K562 (cell line): ENCODE results near the gene WDR19. TPM values are rescaled to one million over a fixed set of nuclear protein-coding genes. Genes with fewer than 3 reads are reported as not detected.

Experiments used
- ATAC-seq: fragments of 200-7000 bp; cut with Tn5 transposase; 3 replicates; pipeline ENCODE4 v1.9.1; 2020; ENCODE audit warnings: moderate library complexity
- BruUV-seq: library from RNA; stranded (reverse); fragments of 400-500 nt; replicated peaks from 2 replicates; lab custom pipeline; 2021; lab: Mats Ljungman, UMichigan
- CTCF ChIA-PET: fragments of 300-600 bp; formaldehyde crosslinking; extraction: SDS; loops from one replicate; lab custom pipeline; 2021; ENCODE audit warnings: low intra/inter-chr PET ratio; lab: Yijun Ruan, JAX
- POLR2A ChIA-PET: fragments of 300-600, 350-650 bp; sonication (Branson Sonifier 250); formaldehyde crosslinking; extraction: SDS; loops from one replicate; lab custom pipeline; 2021; ENCODE audit warnings: antibody characterized with exemption, inconsistent platforms; lab: Yijun Ruan, JAX
- DNase-seq, 4 experiments: peaks; one replicate each; pipeline versions ENCODE4 v3.0.0 to v3.0.0-alpha.2; 2011 to 2018; ENCODE audit warnings: low spot score in 3 of 4, mixed read lengths in 3 of 4; ENCODE audit errors: extremely low read depth in 1 of 4
- FAIRE-seq: peaks from 2 replicates; lab custom pipeline; 2011; peaks lifted over from hg19 to GRCh38; lab: Jason Lieb, UNC
- H2AFZ ChIP-seq: 2 replicates; pipeline ENCODE4 v1.6.0; 2011; ENCODE audit warnings: low read depth, low read length, control low read depth, inconsistent platforms
- H3K27ac ChIP-seq: fragments of 200-600 bp; 3 replicates; pipeline ENCODE4 v1.8.0; 2011; ENCODE audit warnings: low read depth, mild to moderate bottlenecking, control low read depth, inconsistent platforms, low read length, moderate library complexity, mixed read lengths; ENCODE audit errors: extremely low read depth
- H3K27me3 ChIP-seq, 2 experiments: fragments of 300-600 bp in 1 of 2; 2 replicates in 1 of 2; 3 replicates in 1 of 2; pipeline versions ENCODE4 v1.6.0 to v1.8.0; 2011; ENCODE audit warnings: inconsistent platforms in 2 of 2, low read length in 2 of 2, mild to moderate bottlenecking in 1 of 2, mixed read lengths in 1 of 2, moderate library complexity in 1 of 2; ENCODE audit not compliant: control insufficient read depth in 2 of 2, insufficient read depth in 2 of 2
- H3K36me3 ChIP-seq: fragments of 300-600 bp; 3 replicates; pipeline ENCODE4 v1.8.0; 2011; ENCODE audit warnings: mild to moderate bottlenecking, low read length, inconsistent platforms; ENCODE audit not compliant: control insufficient read depth, insufficient read depth
- H3K4me1 ChIP-seq, 2 experiments: fragments of 200-600 bp in 1 of 2; replicated peaks in 1 of 2; 2 replicates in 1 of 2; 3 replicates in 1 of 2; pipeline versions ENCODE4 v1.5.1 to v1.8.0; 2011; ENCODE audit warnings: inconsistent platforms in 2 of 2, low read length in 2 of 2, mild to moderate bottlenecking in 1 of 2, mixed read lengths in 1 of 2, moderate library complexity in 1 of 2; ENCODE audit not compliant: control insufficient read depth in 2 of 2, insufficient read depth in 2 of 2
- H3K4me2 ChIP-seq: 2 replicates; pipeline ENCODE4 v1.6.1; 2011; ENCODE audit warnings: low read length, control low read depth, inconsistent platforms, mixed read lengths; ENCODE audit not compliant: insufficient read depth
- H3K4me3 ChIP-seq: fragments of 200-600 bp; sonication (generic), shearing (Covaris generic); 2 replicates; pipeline ENCODE4 v1.5.1; 2016; ENCODE audit warnings: control low read depth, inconsistent platforms
- H3K79me2 ChIP-seq: fragments of 200-600 bp; 3 replicates; pipeline ENCODE4 v1.8.0; 2011; ENCODE audit warnings: low read length, inconsistent platforms; ENCODE audit not compliant: control insufficient read depth, insufficient read depth
- H3K9ac ChIP-seq, 2 experiments: 2 replicates each; pipeline versions ENCODE4 v1.6.0 to v1.6.1; 2011; ENCODE audit warnings: low read depth in 2 of 2, low read length in 2 of 2, control low read depth in 1 of 2, inconsistent platforms in 1 of 2, mild to moderate bottlenecking in 1 of 2, mixed read lengths in 1 of 2; ENCODE audit not compliant: insufficient read depth in 1 of 2
- H3K9me1 ChIP-seq: one replicate; pipeline ENCODE4 v1.6.0; 2011; ENCODE audit warnings: inconsistent platforms, mild to moderate bottlenecking, low read length, moderate library complexity; ENCODE audit not compliant: control insufficient read depth, insufficient read depth
- H3K9me3 ChIP-seq: replicated peaks from 2 replicates; pipeline ENCODE4 v1.5.1; 2011; ENCODE audit warnings: low read depth, low read length, inconsistent platforms; ENCODE audit not compliant: control insufficient read depth, insufficient read depth
- H4K20me1 ChIP-seq: replicated peaks from 2 replicates; pipeline ENCODE4 v1.6.1; 2011; ENCODE audit warnings: low read length, inconsistent platforms, mixed read lengths; ENCODE audit not compliant: control insufficient read depth, insufficient read depth
- ESRRB ChIP-seq: fragments of 250-450 bp; sonication (Bioruptor Pico); IDR thresholded peaks from 2 replicates; pipeline ENCODE4 v1.5.0; 2020; ENCODE audit warnings: mild to moderate bottlenecking, moderate library complexity, borderline replicate concordance
- NBN ChIP-seq: fragments of 450-650 bp; IDR thresholded peaks from 2 replicates; pipeline ENCODE4 v1.6.1; 2016; ENCODE audit warnings: low read depth, mild to moderate bottlenecking
- TCF3 ChIP-seq: sonication (generic); formaldehyde crosslinking; IDR thresholded peaks from 2 replicates; pipeline ENCODE4 v1.4.0; 2020; ENCODE audit warnings: mild to moderate bottlenecking, missing genetic modification reagents
- TFE3 ChIP-seq: fragments of 450-650 bp; formaldehyde crosslinking; IDR thresholded peaks from 2 replicates; pipeline ENCODE4 v1.4.0; 2020; ENCODE audit warnings: mild to moderate bottlenecking, mixed read lengths
- USF1 ChIP-seq: sonication (generic); formaldehyde crosslinking; IDR thresholded peaks from 2 replicates; pipeline ENCODE4 v1.9.0; 2022; ENCODE audit warnings: mild to moderate bottlenecking, missing genetic modification reagents
- ZNF764 ChIP-seq: fragments of 250-450 bp; sonication (Bioruptor Pico); IDR thresholded peaks from 2 replicates; pipeline ENCODE4 v1.4.0; 2020; ENCODE audit warnings: low read depth, mild to moderate bottlenecking, moderate library complexity
- ZNF77 ChIP-seq: fragments of 250-450 bp; sonication (Bioruptor Pico); IDR thresholded peaks from 2 replicates; pipeline ENCODE4 v1.5.0; 2020
- ZNF780A ChIP-seq: fragments of 250-450 bp; sonication (Bioruptor Pico); IDR thresholded peaks from 2 replicates; pipeline ENCODE4 v1.5.0; 2021; ENCODE audit warnings: mild to moderate bottlenecking
- ZNF830 ChIP-seq: fragments of 250-450 bp; sonication (Bioruptor Pico); IDR thresholded peaks from 2 replicates; pipeline ENCODE4 v1.5.0; 2021; ENCODE audit warnings: mild to moderate bottlenecking
- ZSCAN32 ChIP-seq: fragments of 450-650 bp; formaldehyde crosslinking; IDR thresholded peaks from 2 replicates; pipeline ENCODE4 v1.4.0; 2020; ENCODE audit warnings: mild to moderate bottlenecking, moderate library complexity
- WGBS: fragments of 100-300 bp; shearing (Covaris generic); methylation state at CpG from one replicate; pipeline ENCODE4 v1.1.6; 2016; ENCODE audit warnings: low coverage, mixed read lengths; ENCODE audit not compliant: insufficient coverage; ENCODE audit errors: missing lambda C conversion rate; 5-methylcytosine and 5-hydroxymethylcytosine counted together
- in situ Hi-C: fragments of 300-500 bp; cut with MboI; formaldehyde crosslinking; loops from 4 replicates; pipeline ENCODE4 v1.15.0; 2018; ENCODE audit warnings: inconsistent platforms, mixed read lengths
- intact Hi-C: fragments of 100-400 bp; cut with micrococcal nuclease; formaldehyde crosslinking; loops from 2 replicates; pipeline ENCODE4 v1.14.2; 2022
- polyA plus RNA-seq, 8 experiments: library from polyadenylated mRNA; depleted of rRNA in 4 of 8; stranded (reverse) in 5 of 8; unstranded in 3 of 8; fragments of >200 nt; fragmentation: Nextera tagmentation in 2 of 8; fragmentation: Illumina TruSeq in 1 of 8; extraction: Ambion mirVana in 2 of 8; extraction: Trizol in 1 of 8; gene quantifications; 2 replicates each; pipeline versions ENCODE4 v1.2.1 to v1.2.3, GENCODE V29; 2011 to 2014; ENCODE audit warnings: inconsistent platforms in 1 of 8, missing spikeins in 1 of 8
- total RNA-seq, 7 experiments: library from RNA; depleted of rRNA in 6 of 7; stranded (reverse); fragments of >200 nt in 6 of 7; fragmentation: Illumina TruSeq in 2 of 7; extraction: Trizol in 2 of 7; gene quantifications; 2 replicates each; pipeline versions ENCODE4 v1.2.1 to v1.2.3, GENCODE V29; 2011 to 2021; ENCODE audit warnings: low replicate concordance in 1 of 7

WDR19 gene
- total and polyA plus RNA-seq, 9 of the 15 experiments (the other 6 are each of a cell fraction or from before 2014, with no cell fraction given) = 6.8 to 37.6 (median 11.2) TPM

- Histone ChIP-seq H3K4me1 (no peaks in the 10 kb centered on the region), H3K9me1 (no peaks in the 10 kb centered on the region), H3K9me3 (no peaks in the 10 kb centered on the region), H4K20me1 (no peaks in the 10 kb centered on the region), H3K9ac (no peak overlapping the region), H3K27me3 (no peaks in the 10 kb centered on the region), H3K4me3 (no peak overlapping the region), H3K27ac (no peak overlapping the region), H3K36me3 (peaks cover 67% of the 10 kb centered on the region), H3K4me2 (no peak overlapping the region), H2AFZ (no peak overlapping the region), H3K79me2 (no peaks in the 10 kb centered on the region)
- WGBS = 96% methylated on average over 8 of the region's 8 CpGs
- no peak for FAIRE-seq
- ChIA-PET CTCF (no interaction called here), POLR2A (no interaction called here)
- DNase-seq = no peak
- in situ Hi-C loops = no loop called here
- intact Hi-C loops = no loop called here
- ATAC-seq = no peak
- BruUV-seq = no TSS peak
- TF ChIP-seq ZNF764 (CRISPR knock-in tag) = no peak
- no peak for TF ChIP-seq NBN
- no peak for TF ChIP-seq USF1 (CRISPR knock-in tag)
- no peak for TF ChIP-seq ZNF77 (CRISPR knock-in tag)
- no peak for TF ChIP-seq TCF3 (CRISPR knock-in tag)
- TF ChIP-seq, all 486 proteins: peak for 0
Observed at GRCh38 chr4:39295784-39296183, 113.5 kb downstream of the WDR19 start.

GRCh38 chr4:39302901-39303300 lies 120.6 kb downstream of the WDR19 start:
- Histone ChIP-seq H3K27me3 (no peaks in the 10 kb centered on the region), H3K9me1 (no peaks in the 10 kb centered on the region), H3K36me3 (peaks cover 76% of the 10 kb centered on the region), H3K79me2 (no peaks in the 10 kb centered on the region; the same call in 2 of the 3 replicates), H3K4me3 (no peak overlapping the region), H3K9me3 (no peaks in the 10 kb centered on the region), H3K4me1 (peaks cover 3 to 19% of the 10 kb centered on the region in 2 experiments; a peak in 4 of 5 replicates), H3K9ac (no peak overlapping the region), H2AFZ (no peak overlapping the region), H4K20me1 (no peaks in the 10 kb centered on the region), H3K4me2 (no peak overlapping the region), H3K27ac (no peak overlapping the region)
- DNase-seq = no peak
- intact Hi-C loops (no loop called here), in situ Hi-C loops (no loop called here)
- no TSS peak for BruUV-seq
- no peak for ATAC-seq
- WGBS = 100% methylated on average over 1 of the region's 1 CpG
- CTCF ChIA-PET = no interaction called here
- POLR2A ChIA-PET = no interaction called here
- no peak for FAIRE-seq
- TF ChIP-seq ZNF830 = no peak
- no peak for TF ChIP-seq TFE3 (CRISPR knock-in tag)
- TF ChIP-seq ZNF780A = no peak
- no peak for TF ChIP-seq ESRRB (CRISPR knock-in tag)
- no peak for TF ChIP-seq ZSCAN32 (CRISPR knock-in tag)
